ENCODE data around the gene ACRBP.
"Not testable (repeated sequence)": the region's sequence is repeated elsewhere in the genome, so short reads cannot be mapped to it uniquely, and the experiment has no call there.

ACRBP gene

DNA sequence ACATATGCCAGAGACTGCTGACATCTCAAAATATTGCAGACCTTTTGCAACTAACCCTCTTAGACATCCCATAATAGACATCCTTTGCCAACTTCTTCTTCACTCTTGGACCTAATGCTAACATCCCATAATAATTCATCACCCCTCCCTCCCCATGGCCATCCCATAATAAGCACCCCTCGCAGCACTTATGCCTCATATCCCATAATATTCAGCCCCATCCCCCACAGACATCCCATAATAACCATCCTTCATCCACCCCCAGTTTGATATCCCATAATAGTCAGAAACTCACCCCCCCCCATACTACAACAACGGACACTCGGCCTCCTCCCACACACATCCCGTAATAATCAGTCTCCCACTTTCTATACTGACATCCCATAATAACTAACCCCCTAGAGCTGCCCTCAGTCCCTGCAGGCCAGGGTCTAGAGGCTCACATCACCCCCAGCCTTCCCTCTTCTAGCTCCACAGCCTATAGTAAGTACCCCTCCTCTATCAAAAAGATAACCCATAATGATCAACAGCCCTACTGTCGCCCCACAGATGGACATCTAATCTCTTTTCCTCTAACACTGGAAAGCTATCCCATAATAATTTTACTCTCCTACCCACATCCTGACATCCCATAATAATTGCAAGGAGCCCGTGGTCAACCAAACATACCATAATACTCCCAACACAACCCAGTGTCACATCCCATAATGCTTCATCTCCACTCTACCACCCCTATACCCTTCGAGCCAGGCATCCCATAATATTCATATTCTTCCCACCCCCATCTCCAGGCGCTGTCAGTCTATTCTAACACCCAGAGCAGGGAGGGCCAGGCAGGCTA lies 39.3 kb downstream of the ACRBP start:
- no peaks in the 10 kb centered on the region for H3K27me3 ChIP-seq (ENCODE audit: control insufficient read depth, insufficient read depth, low read length)
- peaks cover 3% of the 10 kb centered on the region for H3K36me3 ChIP-seq (ENCODE audit: control insufficient read depth, insufficient read depth, low read length)
- H3K4me1 ChIP-seq (ENCODE audit: control insufficient read depth, insufficient read depth, low read length) = peaks cover 36% of the 10 kb centered on the region
- peak overlapping the region; percentile 96 for H3K27ac ChIP-seq (ENCODE audit: low read depth, low read length)
- no peak overlapping the region for H3K9ac ChIP-seq (ENCODE audit: low read length)
- H3K4me3 ChIP-seq (ENCODE audit: low read length) = peak overlapping the region; percentile 16

DNA sequence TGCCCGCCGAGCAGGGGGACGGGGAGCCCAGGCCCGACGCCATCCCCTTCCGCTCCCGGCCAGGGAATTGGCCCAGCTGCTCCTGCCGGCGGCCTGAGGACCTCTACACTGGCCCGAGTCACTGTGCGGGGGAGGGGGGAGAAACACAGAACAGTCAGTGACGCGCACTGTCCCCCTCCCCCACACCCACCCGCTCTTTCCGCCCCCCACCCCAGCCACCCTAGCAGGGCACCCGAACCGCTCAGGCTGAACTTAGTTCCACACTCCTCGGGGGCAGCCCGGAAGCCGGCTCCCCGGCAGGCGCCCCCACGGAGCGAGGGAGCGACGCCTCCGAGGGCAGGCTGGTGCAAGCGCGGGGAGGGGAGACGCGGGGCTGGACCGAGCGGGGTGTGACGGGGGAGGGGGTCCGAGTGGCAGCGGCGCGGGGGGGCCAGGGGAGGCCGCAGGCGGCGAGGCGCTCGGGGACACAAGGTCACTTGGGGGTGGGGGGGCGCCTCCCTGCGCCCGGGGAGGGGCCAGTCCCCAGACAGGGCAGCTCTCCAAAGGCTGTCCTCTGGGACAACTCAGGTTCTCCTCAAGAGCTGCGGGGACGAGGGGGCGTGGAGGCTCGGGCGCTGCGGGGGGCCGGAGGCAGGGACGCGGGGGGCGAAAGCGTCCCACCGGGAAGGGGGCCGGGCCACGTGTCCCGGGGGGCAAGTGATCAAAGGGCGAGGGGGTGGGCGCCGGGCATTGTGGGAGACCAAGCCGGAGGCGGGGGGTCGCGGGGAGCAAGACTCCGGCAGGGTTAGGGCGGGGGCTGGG lies 40.7 kb downstream of the ACRBP start:
- Histone ChIP-seq H3K4me1 (ENCODE audit: control insufficient read depth, insufficient read depth, low read length) (peaks cover 30% of the 10 kb centered on the region), H3K27ac (ENCODE audit: low read depth, low read length) (peak overlapping the region; percentile 96), H3K4me3 (ENCODE audit: low read length) (peak overlapping the region; percentile 88), H3K36me3 (ENCODE audit: control insufficient read depth, insufficient read depth, low read length) (peaks cover 11% of the 10 kb centered on the region), H3K9ac (ENCODE audit: low read length) (peak overlapping the region; percentile 79), H3K27me3 (ENCODE audit: control insufficient read depth, insufficient read depth, low read length) (no peaks in the 10 kb centered on the region)

DNA sequence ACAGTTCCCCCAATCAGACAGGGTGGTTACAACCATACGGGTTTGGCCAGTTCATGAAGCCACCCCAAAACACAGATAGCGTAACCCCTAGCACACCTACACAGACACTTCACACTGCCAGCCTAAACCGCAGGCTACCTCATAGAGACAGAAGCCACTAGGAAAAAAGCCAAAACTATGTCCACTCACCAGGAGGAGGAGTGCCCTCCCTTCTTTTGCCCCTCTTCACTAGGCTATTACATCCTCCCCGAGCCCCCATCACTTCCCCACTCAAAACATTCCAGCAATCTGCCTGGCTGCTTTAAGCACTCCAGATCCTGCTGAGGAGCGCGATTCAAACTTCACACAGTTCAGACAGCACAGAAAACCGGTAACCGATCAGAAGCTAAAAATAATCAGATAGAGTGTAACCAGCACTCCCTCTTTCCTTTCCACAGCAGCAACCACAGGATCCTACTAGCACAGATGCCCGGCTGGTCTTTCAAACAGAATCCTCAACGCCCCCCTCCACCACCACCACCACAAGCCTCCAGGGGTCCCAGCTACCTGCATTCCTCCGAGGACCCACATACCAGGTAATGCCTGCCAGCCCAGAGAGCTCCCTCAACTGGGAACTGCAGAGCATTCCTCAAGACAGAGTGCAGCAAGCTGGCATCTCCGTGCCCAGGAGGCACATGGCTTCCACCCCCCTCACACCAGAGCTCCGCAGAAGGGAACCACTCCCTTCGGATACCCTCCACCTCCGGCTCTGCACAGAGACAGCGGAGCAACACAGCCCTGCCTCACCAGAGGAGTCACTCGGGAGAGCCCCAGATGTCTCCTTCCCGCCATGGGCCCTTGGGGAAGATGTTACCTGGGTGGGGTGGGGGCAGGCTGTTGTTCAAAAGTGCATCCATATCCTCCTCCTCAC lies 41.6 kb downstream of the ACRBP start:
- Histone ChIP-seq H3K36me3 (ENCODE audit: control insufficient read depth, insufficient read depth, low read length) (peaks cover 19% of the 10 kb centered on the region), H3K4me1 (ENCODE audit: control insufficient read depth, insufficient read depth, low read length) (peaks cover 28% of the 10 kb centered on the region), H3K27me3 (ENCODE audit: control insufficient read depth, insufficient read depth, low read length) (no peaks in the 10 kb centered on the region), H3K4me3 (ENCODE audit: low read length) (peak overlapping the region; percentile 88), H3K9ac (ENCODE audit: low read length) (peak overlapping the region; percentile 79), H3K27ac (ENCODE audit: low read depth, low read length) (peak overlapping the region; percentile 96)

DNA sequence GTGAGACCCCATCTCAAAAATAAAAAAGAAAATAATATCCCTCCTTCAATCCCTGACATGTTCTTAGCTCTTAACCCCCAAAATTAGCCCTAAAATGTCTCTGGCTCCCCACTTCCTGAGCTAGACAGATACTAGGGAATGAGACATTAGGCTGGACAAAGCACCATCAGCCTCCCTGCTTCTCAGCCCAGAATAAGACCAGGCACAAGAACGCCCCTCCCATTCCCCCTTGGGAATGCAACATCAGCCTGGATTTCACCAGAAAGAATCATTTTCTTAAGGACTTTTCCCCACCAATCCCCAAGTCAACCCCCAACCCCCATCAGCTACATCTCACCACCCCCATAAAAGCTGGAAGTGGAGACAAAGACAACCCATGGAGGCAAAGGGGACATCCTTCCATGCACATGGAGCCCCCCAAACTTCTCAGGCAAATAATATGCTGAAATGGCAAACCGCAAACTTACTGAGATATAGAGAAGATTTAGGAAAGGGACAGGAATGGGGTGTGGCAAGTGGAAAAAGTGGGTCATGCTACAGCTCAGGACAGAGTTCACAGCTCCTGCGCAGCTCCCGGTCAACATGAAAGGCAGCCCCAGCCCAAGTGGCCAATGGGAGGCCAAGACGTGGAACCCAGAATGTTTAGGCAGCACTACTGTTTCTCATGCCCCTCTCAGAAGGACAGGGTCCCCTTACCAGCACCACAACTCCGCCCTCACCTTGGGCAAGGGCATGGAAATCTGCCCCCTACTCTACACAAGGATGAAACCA lies 42.8 kb downstream of the ACRBP start:
- H3K27ac ChIP-seq (ENCODE audit: low read depth, low read length) = no peak overlapping the region
- H3K9ac ChIP-seq (ENCODE audit: low read length) = no peak overlapping the region
- H3K4me1 ChIP-seq (ENCODE audit: control insufficient read depth, insufficient read depth, low read length) = peaks cover 28% of the 10 kb centered on the region

DNA sequence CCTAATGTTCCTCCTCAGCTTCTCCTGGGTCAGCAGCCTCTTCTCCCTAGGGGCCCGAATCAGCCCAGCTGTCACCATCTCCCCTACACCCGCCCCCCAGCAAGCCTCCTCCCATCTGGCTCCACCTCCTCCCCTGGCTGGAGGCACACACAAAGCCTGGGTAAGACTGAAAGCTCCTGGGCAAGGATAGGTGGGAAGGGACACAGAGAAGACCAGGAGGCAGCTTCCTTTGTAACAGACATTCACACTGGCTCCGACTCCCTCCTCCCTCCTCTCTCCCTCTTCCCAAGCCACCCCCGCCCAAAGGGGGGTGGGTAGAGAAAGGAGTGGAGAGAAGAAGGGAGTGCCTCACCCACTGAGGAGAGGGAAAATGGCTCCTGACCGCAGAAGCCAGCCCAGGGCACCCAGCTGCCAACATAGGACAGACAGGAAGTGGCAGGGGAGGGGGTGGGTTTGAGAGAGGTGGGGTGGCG lies 44.1 kb downstream of the ACRBP start:
- Histone ChIP-seq H3K9ac (ENCODE audit: low read length) (no peak overlapping the region), H3K27me3 (ENCODE audit: control insufficient read depth, insufficient read depth, low read length) (no peaks in the 10 kb centered on the region), H3K27ac (ENCODE audit: low read depth, low read length) (peak overlapping the region; percentile 40), H3K4me3 (ENCODE audit: low read length) (no peak overlapping the region), H3K4me1 (ENCODE audit: control insufficient read depth, insufficient read depth, low read length) (peaks cover 28% of the 10 kb centered on the region), H3K36me3 (ENCODE audit: control insufficient read depth, insufficient read depth, low read length) (peaks cover 41% of the 10 kb centered on the region)

More for the DNA sequence above, 42.8 kb downstream of the ACRBP start:
- Histone ChIP-seq H3K4me3 (ENCODE audit: low read length) (peak overlapping the region; percentile 88), H3K27me3 (ENCODE audit: control insufficient read depth, insufficient read depth, low read length) (no peaks in the 10 kb centered on the region), H3K36me3 (ENCODE audit: control insufficient read depth, insufficient read depth, low read length) (peaks cover 31% of the 10 kb centered on the region)

DNA sequence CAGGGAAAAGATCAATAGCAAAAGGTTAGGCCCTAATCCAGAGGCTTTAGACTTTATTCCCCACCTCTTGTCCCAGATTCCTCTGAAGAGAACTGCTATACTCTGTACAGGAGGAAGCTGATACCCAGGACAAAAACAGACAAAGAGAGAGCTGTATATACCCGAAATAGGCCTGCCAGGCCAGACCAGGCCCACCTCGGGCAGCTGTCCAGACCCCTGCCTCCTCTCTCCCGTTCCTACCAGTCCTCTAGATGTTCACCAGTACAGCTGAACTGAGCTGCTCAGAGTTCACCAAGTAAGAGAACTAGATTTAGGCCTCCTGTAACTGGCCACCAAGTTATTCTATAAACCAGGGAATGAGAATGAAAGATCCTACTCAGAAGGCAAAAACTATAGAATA lies 44.7 kb downstream of the ACRBP start:
- no peak overlapping the region for H3K9ac ChIP-seq (ENCODE audit: low read length)

DNA sequence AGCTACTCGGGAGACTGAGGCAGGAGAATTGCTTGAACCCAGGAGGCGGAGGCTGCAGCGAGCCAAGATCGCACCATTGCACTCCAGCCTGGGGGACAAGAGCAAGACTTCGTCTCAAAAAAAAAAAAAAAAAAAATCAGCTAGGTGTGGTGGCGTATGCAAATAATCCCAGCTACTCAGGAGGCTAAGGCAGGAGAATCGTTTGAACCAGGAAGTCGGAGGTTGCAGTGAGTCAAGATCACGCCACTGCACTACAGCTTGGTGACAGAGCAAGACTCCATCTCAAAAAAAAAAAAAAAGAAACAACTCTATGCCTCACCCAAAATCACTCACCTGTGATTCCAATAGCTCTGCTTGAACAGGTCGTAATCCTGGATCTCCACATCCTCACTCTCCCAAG lies 51.6 kb downstream of the ACRBP start:
- not testable (repeated sequence) for H3K4me3 ChIP-seq (ENCODE audit: low read length); H3K27ac ChIP-seq (ENCODE audit: low read depth, low read length); H3K9ac ChIP-seq (ENCODE audit: low read length); H3K4me1 ChIP-seq (ENCODE audit: control insufficient read depth, insufficient read depth, low read length); H3K27me3 ChIP-seq (ENCODE audit: control insufficient read depth, insufficient read depth, low read length)
- H3K36me3 ChIP-seq (ENCODE audit: control insufficient read depth, insufficient read depth, low read length) = peaks cover 75% of the 10 kb centered on the region

More for the DNA sequence above, 44.7 kb downstream of the ACRBP start:
- Histone ChIP-seq H3K4me1 (ENCODE audit: control insufficient read depth, insufficient read depth, low read length) (peaks cover 25% of the 10 kb centered on the region), H3K27ac (ENCODE audit: low read depth, low read length) (peak overlapping the region; percentile 40), H3K4me3 (ENCODE audit: low read length) (peak overlapping the region; percentile 16), H3K36me3 (ENCODE audit: control insufficient read depth, insufficient read depth, low read length) (peaks cover 45% of the 10 kb centered on the region), H3K27me3 (ENCODE audit: control insufficient read depth, insufficient read depth, low read length) (no peaks in the 10 kb centered on the region)

DNA sequence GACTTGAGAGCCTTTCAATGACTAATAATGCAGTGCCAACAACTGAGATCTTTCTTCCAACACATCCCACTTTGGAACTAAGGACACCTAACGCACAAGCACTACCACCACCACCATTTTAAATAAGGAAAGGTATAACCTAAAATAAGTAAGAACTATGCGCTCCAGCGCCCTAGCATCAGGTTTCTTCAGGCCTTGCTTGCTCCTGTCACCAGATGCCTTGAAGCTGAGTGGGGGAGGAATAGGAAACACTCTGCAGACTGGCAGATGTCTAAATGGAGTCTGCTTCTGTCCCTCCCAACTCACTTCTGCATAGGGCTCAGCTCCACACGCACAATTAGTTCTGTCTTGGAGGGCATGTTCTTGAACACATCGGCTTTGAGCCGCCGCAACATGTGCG lies 55.1 kb downstream of the ACRBP start:
- H3K36me3 ChIP-seq (ENCODE audit: control insufficient read depth, insufficient read depth, low read length) = peaks cover 65% of the 10 kb centered on the region
- no peak overlapping the region for H3K9ac ChIP-seq (ENCODE audit: low read length)
- H3K4me1 ChIP-seq (ENCODE audit: control insufficient read depth, insufficient read depth, low read length) = no peaks in the 10 kb centered on the region
- H3K27me3 ChIP-seq (ENCODE audit: control insufficient read depth, insufficient read depth, low read length) = no peaks in the 10 kb centered on the region
- H3K27ac ChIP-seq (ENCODE audit: low read depth, low read length) = no peak overlapping the region
- no peak overlapping the region for H3K4me3 ChIP-seq (ENCODE audit: low read length)

Data from rectal smooth muscle tissue (tissue), 1 donor.